Esophagus squamous epithelium (tissue), 4 donors: ENCODE measurements around the gene ADRM1.

Experiments
- POLR2A ChIP-seq, 4 donors: fragments of 450-650 bp; IDR thresholded peaks; one replicate each; pipeline ENCODE4 v1.6.1; 2017; ENCODE audit warnings: antibody characterized with exemption in 4 of 4, mild to moderate bottlenecking in 4 of 4, moderate library complexity in 3 of 4
- TF ChIP-seq, protein P1 (sequence below), 6 experiments: fragments of 450-650 bp in 4 of 6; fragments of 200-600 bp in 2 of 6; sonication (generic) in 2 of 6; IDR thresholded peaks; one replicate each; pipeline ENCODE4 v1.5.1; 2016 to 2019; ENCODE audit warnings: antibody characterized with exemption in 6 of 6, mild to moderate bottlenecking in 4 of 6, moderate library complexity in 4 of 6

DNA sequence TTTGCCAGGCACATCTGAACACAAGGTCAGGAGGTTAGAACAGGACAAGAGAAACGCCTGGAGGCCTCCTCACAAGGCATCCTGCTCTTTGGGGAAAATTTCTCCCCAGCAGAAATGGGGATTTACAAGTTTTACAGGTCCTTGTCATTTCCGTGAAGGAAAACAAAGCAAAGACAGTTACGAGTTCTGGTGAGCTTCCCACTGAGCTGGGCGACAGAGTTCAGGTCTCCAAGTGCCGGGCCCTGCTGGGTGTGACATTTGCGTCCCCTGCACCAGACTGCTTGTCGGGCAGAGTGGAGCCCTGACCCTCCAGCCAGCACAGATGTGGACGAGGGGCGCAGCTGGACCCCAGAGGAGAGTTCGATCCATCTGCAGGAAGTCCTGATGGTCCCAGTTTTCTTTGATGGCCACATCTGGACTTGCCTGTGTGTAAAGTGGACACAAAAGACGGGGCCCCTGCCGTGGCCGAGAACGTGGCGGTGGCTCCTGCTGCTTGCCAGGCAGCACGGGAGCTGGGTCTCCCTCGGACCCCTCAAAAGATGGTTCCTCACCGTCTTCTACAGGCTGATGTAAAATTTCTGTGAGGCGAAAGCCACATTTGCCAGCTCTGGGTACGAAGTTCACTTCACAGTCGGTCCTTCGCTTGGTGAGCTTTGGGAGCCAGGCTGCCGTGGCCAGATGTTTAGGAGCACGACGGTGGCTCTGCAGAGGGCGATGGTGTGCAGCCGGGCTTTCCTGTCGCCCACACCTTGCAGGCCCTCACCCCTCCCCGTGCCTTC is 5.2 kb upstream of the ADRM1 start:
- TF ChIP-seq, protein P1, sequence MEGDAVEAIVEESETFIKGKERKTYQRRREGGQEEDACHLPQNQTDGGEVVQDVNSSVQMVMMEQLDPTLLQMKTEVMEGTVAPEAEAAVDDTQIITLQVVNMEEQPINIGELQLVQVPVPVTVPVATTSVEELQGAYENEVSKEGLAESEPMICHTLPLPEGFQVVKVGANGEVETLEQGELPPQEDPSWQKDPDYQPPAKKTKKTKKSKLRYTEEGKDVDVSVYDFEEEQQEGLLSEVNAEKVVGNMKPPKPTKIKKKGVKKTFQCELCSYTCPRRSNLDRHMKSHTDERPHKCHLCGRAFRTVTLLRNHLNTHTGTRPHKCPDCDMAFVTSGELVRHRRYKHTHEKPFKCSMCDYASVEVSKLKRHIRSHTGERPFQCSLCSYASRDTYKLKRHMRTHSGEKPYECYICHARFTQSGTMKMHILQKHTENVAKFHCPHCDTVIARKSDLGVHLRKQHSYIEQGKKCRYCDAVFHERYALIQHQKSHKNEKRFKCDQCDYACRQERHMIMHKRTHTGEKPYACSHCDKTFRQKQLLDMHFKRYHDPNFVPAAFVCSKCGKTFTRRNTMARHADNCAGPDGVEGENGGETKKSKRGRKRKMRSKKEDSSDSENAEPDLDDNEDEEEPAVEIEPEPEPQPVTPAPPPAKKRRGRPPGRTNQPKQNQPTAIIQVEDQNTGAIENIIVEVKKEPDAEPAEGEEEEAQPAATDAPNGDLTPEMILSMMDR (IDR thresholded peaks at IDR 0.05) = no peak
- no peak for TF ChIP-seq POLR2A (IDR thresholded peaks at IDR 0.05)
